Measurements from ENCODE around the gene CASP2.

DNA sequence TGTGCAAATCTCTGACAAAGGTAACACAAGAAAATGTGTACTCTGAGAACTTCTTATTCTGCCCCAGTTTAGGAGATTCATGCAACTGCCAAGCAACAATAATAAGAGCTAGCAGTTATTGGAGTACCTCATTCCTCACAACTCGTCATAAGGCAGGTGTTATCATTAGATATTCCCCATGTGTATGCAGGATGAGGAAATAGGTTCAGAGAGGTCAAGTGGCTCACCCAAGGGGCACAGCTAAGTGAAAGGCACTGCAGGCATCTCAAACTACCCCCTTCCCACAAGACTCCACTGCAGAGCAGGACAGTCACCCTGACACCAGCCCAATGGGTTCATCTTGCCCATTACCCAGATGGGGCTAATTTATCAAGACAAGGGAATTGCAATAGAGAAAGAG lies 26.2 kb upstream of the CASP2 start:
- TF ChIP-seq POLR2A (IDR thresholded peaks at IDR 0.05; ENCODE audit: low read depth, low read length) (no peak), POLR2AphosphoS5 (IDR thresholded peaks at IDR 0.05; ENCODE audit: low read depth, low read length) (no peak)
